Subcutaneous abdominal adipose tissue (tissue), 5 donors: ENCODE measurements around the gene CSNK2B.

Source experiments
- H3K27ac ChIP-seq: one replicate; pipeline ENCODE4 v1.7.0; 2013; ENCODE audit warnings: low read depth, mild to moderate bottlenecking, inconsistent platforms, low read length, moderate library complexity
- H3K27me3 ChIP-seq, 5 donors: one replicate each; pipeline ENCODE4 v1.7.0; 2013; ENCODE audit warnings: low read length in 5 of 5, inconsistent platforms in 1 of 5; ENCODE audit not compliant: control insufficient read depth in 5 of 5, insufficient read depth in 4 of 5
- H3K36me3 ChIP-seq, 5 donors: one replicate each; pipeline ENCODE4 v1.7.0; 2013; ENCODE audit warnings: low read length in 5 of 5; ENCODE audit not compliant: control insufficient read depth in 5 of 5, insufficient read depth in 5 of 5
- H3K4me1 ChIP-seq, 5 donors: one replicate each; pipeline ENCODE4 v1.7.0; 2013; ENCODE audit warnings: low read length in 5 of 5, mild to moderate bottlenecking in 3 of 5, moderate library complexity in 1 of 5; ENCODE audit not compliant: control insufficient read depth in 5 of 5, insufficient read depth in 5 of 5
- H3K4me3 ChIP-seq, 5 donors: one replicate each; pipeline ENCODE4 v1.7.0; 2013; ENCODE audit warnings: low read length in 5 of 5, low read depth in 1 of 5
- H3K9ac ChIP-seq, 5 donors: one replicate each; pipeline ENCODE4 v1.7.0; 2013; ENCODE audit warnings: low read length in 5 of 5, mild to moderate bottlenecking in 4 of 5, moderate library complexity in 3 of 5
- H3K9me3 ChIP-seq, 5 donors: one replicate each; pipeline ENCODE4 v1.7.0; 2013; ENCODE audit warnings: low read length in 5 of 5; ENCODE audit not compliant: control insufficient read depth in 5 of 5
- donor health status: healthy.
- donor health status: healthy.
- donor health status: healthy.
- donor health status: healthy.
- donor health status: healthy.

CSNK2B gene

GRCh38 chr6:31665501-31666336 is at the start of gene CSNK2B:
TSS of gene CSNK2B (plus strand) at chr6:31666080. CDS start at chr6:31666832, 752 bp downstream.
- peaks cover 4 to 49% (median 43%) of the 10 kb centered on the region in 5 donors for H3K36me3 ChIP-seq
- peak within 1 kb of the TSS; percentile 90 to 98 (median 92) for H3K4me3 ChIP-seq
- peak within 1 kb of the TSS; percentile 88 to 97 (median 96) for H3K9ac ChIP-seq
- H3K27me3 ChIP-seq = no peaks in the 10 kb centered on the region
- peak within 1 kb of the TSS; percentile 97 for H3K27ac ChIP-seq
- H3K4me1 ChIP-seq = peaks cover 12 to 54% (median 39%) of the 10 kb centered on the region in 5 donors
- no peaks in the 10 kb centered on the region for H3K9me3 ChIP-seq

- Histone ChIP-seq H3K9me3 (no peaks in the 10 kb centered on the region), H3K27me3 (no peaks in the 10 kb centered on the region), H3K27ac (no peak overlapping the region), H3K9ac (no peak overlapping the region), H3K36me3 (no peaks in the 10 kb centered on the region), H3K4me1 (peaks cover 0 to 30% (median 14%) of the 10 kb centered on the region in 5 donors), H3K4me3 (no peak overlapping the region)
Measured at GRCh38 chr6:31617010-31617409, 48.9 kb upstream of the CSNK2B start.

- H3K36me3 ChIP-seq = peaks cover 0 to 18% (median 15%) of the 10 kb centered on the region in 5 donors
- peak overlapping the region; percentile 16 to 88 (median 80) for H3K9ac ChIP-seq
- no peaks in the 10 kb centered on the region for H3K9me3 ChIP-seq
- peak overlapping the region; percentile 95 for H3K27ac ChIP-seq
- H3K27me3 ChIP-seq = no peaks in the 10 kb centered on the region
- H3K4me3 ChIP-seq = peak overlapping the region; percentile 56 to 93 (median 86)
- peaks cover 0 to 38% (median 27%) of the 10 kb centered on the region in 5 donors for H3K4me1 ChIP-seq
Measured at GRCh38 chr6:31619805-31620585, 45.9 kb upstream of the CSNK2B start.

- H3K27me3 ChIP-seq = no peaks in the 10 kb centered on the region
Measured at GRCh38 chr6:31620586-31621319, 45.1 kb upstream of the CSNK2B start, which contains the start of gene PRRC2A. TSS of gene PRRC2A (plus strand) at chr6:31620715. CDS start at chr6:31622790, 2,075 bp downstream.

GRCh38 chr6:31621320-31621939 is 44.5 kb upstream of the CSNK2B start:
- Histone ChIP-seq H3K27ac (peak overlapping the region; percentile 95), H3K36me3 (peaks cover 0 to 32% (median 30%) of the 10 kb centered on the region in 5 donors), H3K9me3 (no peaks in the 10 kb centered on the region), H3K4me1 (peaks cover 0 to 36% (median 27%) of the 10 kb centered on the region in 5 donors), H3K27me3 (no peaks in the 10 kb centered on the region), H3K4me3 (peak overlapping the region; percentile 85 to 93 (median 86)), H3K9ac (peak overlapping the region; percentile 32 to 99 (median 95))

More at GRCh38 chr6:31620586-31621319, 45.1 kb upstream of the CSNK2B start, which contains the start of gene PRRC2A:
- H3K9ac ChIP-seq = peak within 1 kb of the TSS; percentile 32 to 99 (median 95)
- peak within 1 kb of the TSS; percentile 85 to 93 (median 86) for H3K4me3 ChIP-seq
- H3K27ac ChIP-seq = peak within 1 kb of the TSS; percentile 95
- peaks cover 0 to 37% (median 27%) of the 10 kb centered on the region in 5 donors for H3K4me1 ChIP-seq
- peaks cover 0 to 25% (median 23%) of the 10 kb centered on the region in 5 donors for H3K36me3 ChIP-seq
- no peaks in the 10 kb centered on the region for H3K9me3 ChIP-seq

GRCh38 chr6:31621991-31622390 is 43.9 kb upstream of the CSNK2B start:
- Histone ChIP-seq H3K9ac (peak overlapping the region in 4 of 5 donors; percentile 94 to 99 (median 96)), H3K36me3 (peaks cover 0 to 38% (median 35%) of the 10 kb centered on the region in 5 donors), H3K27ac (peak overlapping the region; percentile 95), H3K4me1 (peaks cover 0 to 36% (median 25%) of the 10 kb centered on the region in 5 donors), H3K9me3 (no peaks in the 10 kb centered on the region), H3K27me3 (no peaks in the 10 kb centered on the region), H3K4me3 (peak overlapping the region; percentile 85 to 93 (median 86))

GRCh38 chr6:31622684-31623091 is 43.2 kb upstream of the CSNK2B start:
- Histone ChIP-seq H3K9me3 (no peaks in the 10 kb centered on the region), H3K4me3 (no peak overlapping the region), H3K27ac (no peak overlapping the region), H3K4me1 (peaks cover 0 to 36% (median 23%) of the 10 kb centered on the region in 5 donors), H3K9ac (no peak overlapping the region), H3K36me3 (peaks cover 3 to 45% (median 42%) of the 10 kb centered on the region in 5 donors), H3K27me3 (no peaks in the 10 kb centered on the region)

- Histone ChIP-seq H3K27me3 (no peaks in the 10 kb centered on the region), H3K9me3 (no peaks in the 10 kb centered on the region), H3K4me1 (peaks cover 0 to 36% (median 23%) of the 10 kb centered on the region in 5 donors), H3K27ac (no peak overlapping the region), H3K36me3 (peaks cover 9 to 58% (median 56%) of the 10 kb centered on the region in 5 donors), H3K4me3 (no peak overlapping the region), H3K9ac (no peak overlapping the region)
Measured at GRCh38 chr6:31624070-31624469, 41.8 kb upstream of the CSNK2B start.

- peaks cover 11 to 87% (median 85%) of the 10 kb centered on the region in 5 donors for H3K36me3 ChIP-seq
Measured at GRCh38 chr6:31626952-31627351, 38.9 kb upstream of the CSNK2B start.

More at GRCh38 chr6:31626952-31627351, 38.9 kb upstream of the CSNK2B start:
- H3K4me1 ChIP-seq = peaks cover 0 to 22% (median 8%) of the 10 kb centered on the region in 5 donors
- no peaks in the 10 kb centered on the region for H3K27me3 ChIP-seq
- H3K4me3 ChIP-seq = no peak overlapping the region
- H3K9me3 ChIP-seq = no peaks in the 10 kb centered on the region
- H3K27ac ChIP-seq = peak overlapping the region; percentile 10
- H3K9ac ChIP-seq = no peak overlapping the region
